Activated naive CD4-positive, alpha-beta T cell treated with anti-CD3 and anti-CD28 coated beads, Interleukin-2, amount 50 U/mL, for 16 hours (primary cell): ENCODE results near the gene BEND5.

Experiments used
- DNase-seq: peaks from one replicate; pipeline ENCODE4 v3.0.0-alpha.2; 2020

Gene BEND5

GRCh38 chr1:48678710-48679505, 97.8 kb downstream of the BEND5 start:
- DNase-seq = no peak
